NCI-H1417 (cell line): ENCODE results near the gene TAF1B.
A peak's percentile ranks its signal among the peaks of the same experiment; 100 is the strongest.

Source experiments
- DNase-seq, 3 experiments: peaks; one replicate each; lab custom pipeline; 2025; lab: John Stamatoyannopoulos, UW

Gene TAF1B

GRCh38 chr2:9808334-9809063, 34.8 kb upstream of the TAF1B start:
- DNase-seq: no peak

- DNase-seq: peak in 2 of 3 experiments; percentile 36 to 51
Observed at GRCh38 chr2:9809064-9809356, 34.3 kb upstream of the TAF1B start.

DNA sequence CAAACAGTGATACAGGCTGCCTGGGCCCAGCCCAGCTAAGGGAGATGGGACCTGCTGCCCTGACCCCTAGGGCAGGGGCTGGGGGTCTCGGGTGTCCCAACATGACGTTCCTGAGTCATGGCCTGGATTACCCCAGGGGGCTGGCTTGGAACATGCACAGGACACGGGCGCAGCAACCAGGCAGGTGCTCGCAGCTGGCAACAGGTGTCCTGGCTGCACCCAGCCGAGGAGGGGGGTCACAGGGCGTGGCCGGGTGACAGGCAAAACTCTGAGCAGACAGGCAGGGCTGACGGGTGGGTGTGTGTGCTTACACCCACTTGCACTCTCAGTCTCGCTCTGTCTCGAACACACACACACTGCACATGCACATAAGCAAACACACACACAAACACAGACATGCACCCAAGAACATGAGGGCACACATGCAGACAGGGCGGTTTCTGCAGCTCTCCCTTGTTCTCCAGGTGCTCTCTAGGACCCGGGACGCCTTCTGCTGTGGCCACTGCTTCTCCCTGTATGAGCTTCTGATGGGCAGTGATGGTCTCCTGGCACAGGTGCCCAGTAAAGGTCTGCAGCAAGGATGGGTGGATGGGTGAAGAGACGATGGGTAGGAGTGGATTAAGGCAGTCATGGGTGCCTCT, 33.7 kb upstream of the TAF1B start:
- DNase-seq: peak; percentile 59 to 70 (median 61)

GRCh38 chr2:9811216-9811615, 32.1 kb upstream of the TAF1B start:
- DNase-seq: no peak

DNA sequence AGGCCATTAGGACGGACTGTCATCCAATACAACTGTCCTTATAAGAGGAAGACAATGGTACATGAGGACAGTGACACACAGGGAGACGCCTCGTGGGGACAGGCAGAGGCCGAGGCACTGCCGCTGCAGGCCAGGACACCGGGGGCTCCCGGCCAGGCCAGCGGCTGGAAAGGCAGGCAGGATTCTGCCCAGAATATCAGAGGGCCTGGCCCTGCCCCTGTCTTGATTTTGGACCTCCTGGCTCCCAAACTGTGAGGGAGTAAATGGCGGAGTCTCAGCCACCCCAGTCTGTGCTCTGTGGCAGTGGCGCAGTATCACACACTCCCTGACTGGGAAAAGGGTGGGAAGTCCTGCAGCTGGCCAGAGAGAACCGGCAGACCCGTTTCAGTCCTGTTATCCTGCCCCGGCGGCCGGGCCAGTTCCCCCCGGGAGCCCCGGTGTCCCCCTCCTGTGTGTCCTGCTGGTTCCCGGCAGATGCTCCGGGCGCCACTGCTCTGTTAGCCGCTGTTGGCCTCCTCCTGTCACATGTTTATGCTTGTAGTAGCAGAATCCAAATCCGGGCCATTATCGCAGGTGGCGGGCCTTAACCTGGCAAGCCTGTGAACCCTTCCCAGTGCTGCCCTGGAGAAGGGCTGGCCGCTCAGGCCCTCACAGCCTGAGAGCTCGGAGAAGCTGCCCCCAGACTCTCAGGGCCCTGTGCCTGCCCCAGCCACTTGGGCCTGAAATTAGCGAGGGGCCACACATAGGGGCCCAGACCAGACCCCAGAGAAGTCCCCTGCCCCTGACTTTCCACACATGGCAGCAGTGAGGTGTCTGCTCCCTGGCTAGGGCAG, 31.4 kb upstream of the TAF1B start:
- DNase-seq: no peak

GRCh38 chr2:9812945-9813311, 30.3 kb upstream of the TAF1B start:
- DNase-seq: no peak

DNA sequence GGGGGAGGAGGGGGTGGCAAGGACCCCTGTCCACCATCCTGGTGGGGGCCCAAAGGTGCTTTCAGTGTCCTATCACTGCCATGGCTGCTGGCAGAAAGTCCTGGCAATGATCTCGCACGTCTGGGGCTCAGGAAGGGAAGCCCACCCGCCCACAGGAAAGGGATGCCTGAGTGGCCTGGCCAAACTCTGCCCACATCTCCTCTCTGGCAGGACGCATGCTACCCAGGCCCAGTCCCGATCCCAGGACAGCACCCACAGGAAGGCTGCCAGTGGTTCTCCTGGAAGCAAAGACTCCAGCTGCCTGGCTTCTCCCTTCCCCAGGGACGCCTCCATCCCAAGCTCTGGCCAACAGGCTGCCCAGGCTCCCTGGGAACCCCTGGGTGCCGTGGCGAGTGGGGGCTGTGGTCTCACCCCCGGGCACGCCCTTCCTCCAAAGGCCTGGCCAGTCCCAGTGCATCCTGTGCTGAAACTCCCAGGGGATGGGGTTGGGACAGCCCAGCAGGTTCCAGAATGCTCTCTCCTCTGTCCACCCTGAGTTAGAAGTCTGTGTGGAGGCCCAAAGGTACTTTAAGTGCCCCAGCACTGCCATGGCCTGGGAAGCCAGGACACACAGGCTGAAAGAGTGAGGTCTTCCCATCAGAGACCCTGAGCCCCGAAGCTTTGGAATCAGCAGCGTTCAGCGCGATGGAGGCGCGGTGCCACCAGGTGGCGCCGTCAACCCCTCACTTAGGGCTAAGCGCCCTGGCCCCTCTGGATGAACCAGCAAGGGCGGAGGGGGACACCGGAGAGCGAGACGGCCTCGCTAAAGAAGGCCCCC, 29.8 kb upstream of the TAF1B start:
- peak; percentile 67 to 81 (median 78) for DNase-seq

- DNase-seq: no peak
Observed at GRCh38 chr2:9814129-9814868, 29.0 kb upstream of the TAF1B start.

- no peak for DNase-seq
Observed at GRCh38 chr2:9815076-9815475, 28.2 kb upstream of the TAF1B start.

GRCh38 chr2:9815844-9816279, 27.4 kb upstream of the TAF1B start:
- DNase-seq: peak in 1 of 3 experiments; percentile 41

DNA sequence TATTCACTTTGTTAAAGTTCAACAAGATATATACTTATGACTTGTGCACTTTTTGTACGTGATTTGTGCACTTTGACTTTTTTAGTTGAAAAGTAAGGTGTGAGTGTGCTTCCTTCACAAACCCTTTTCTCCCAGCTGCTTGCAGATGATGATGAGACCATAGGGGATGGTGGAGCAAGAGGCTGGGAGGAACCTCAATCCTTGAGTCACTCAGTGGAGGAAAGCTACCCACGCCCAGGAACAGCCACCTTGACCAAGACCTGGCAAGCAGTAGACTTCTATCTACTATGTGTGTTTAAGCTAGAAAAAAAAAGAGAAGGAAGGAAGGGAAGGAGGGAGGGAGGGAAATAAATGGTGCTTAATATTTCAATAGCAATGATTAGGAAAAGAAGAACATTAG, 25.2 kb upstream of the TAF1B start:
- no peak for DNase-seq

DNA sequence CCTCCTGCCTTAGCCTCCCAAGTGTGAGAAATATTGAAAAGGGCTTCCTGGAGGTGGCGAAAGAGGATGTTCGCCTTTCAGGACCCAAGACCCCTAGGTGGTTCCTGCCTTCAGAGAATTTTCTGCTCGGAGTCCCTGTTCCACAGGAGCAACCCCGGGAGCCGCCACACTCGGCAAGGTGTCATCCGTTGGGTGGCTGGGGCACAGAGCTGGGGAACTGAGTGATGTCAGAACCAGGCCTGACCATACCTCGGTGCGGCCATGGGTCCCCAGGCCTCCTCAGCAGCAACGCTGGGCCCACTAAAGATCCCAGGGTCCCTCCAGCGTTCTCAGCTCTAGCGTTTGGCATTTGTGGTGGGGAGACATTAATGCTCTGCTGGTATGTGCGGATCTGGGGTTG, 23.7 kb upstream of the TAF1B start:
- DNase-seq: no peak

DNA sequence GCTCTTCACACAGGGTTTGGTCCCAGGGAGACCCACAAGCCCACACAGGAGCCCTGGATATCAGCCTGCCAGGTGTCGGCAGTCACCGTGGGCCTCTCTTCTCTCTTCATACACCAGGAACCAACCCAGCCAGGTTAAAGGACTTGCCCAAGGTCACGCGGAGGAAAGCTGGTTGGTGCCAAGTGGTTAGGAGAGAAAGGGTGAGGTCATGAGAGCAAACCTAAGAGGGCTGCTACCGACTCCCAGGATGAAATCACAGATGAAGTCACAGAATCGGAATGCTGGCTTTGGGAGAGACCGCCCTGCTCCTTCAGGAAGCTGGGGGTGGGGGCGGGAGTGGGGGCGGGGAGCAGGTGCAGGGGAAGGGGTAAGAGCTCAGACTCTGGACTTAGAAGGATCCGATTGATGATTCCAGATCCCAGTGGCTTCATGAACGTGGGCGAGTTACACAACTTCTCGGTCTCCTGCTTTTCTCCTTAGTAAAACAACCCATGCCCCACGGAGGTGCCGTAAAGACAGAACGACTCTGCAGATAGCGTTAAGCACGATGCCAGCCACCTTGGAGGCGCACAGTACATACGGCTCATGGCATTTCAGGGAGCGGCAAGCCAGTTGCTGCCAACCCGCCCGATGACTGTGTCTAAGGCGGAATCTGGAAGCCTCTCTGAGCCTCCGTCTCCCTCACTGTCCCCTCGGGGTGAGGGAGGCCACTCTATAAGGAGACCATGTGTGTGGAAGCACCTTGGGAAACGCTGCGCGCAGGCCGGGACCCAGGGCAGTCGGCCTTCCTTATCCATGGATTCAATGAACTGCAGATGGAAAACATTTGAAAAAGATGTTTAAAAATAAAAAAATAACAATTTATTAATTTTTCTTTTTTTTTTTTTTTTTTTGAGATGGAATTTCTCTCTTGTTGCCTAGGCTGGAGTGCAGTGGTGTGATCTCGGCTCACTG, 23.0 kb upstream of the TAF1B start:
- no peak for DNase-seq

- DNase-seq: peak in 2 of 3 experiments; percentile 32 to 62
Observed at GRCh38 chr2:9821805-9822445, 21.3 kb upstream of the TAF1B start.

DNA sequence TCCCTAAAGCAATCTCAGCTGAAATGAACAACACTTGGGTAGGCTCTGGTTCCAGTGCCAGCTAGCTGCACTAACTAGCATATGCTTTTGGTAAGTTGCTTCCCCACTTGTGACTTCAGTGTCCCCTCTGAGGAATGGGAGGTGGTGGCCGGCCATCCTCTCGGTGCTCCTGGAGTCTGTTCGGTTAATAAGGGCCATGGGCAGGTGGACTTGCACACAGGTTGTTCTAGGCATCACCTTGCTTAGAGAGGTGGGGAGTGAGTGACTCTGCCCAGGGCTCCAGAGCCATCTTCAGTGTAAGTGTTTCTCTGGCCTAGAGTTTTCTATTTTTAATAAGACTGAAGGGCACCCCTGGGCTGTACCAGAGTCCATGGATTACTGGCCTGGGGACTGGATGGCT, 18.8 kb upstream of the TAF1B start:
- no peak for DNase-seq

DNA sequence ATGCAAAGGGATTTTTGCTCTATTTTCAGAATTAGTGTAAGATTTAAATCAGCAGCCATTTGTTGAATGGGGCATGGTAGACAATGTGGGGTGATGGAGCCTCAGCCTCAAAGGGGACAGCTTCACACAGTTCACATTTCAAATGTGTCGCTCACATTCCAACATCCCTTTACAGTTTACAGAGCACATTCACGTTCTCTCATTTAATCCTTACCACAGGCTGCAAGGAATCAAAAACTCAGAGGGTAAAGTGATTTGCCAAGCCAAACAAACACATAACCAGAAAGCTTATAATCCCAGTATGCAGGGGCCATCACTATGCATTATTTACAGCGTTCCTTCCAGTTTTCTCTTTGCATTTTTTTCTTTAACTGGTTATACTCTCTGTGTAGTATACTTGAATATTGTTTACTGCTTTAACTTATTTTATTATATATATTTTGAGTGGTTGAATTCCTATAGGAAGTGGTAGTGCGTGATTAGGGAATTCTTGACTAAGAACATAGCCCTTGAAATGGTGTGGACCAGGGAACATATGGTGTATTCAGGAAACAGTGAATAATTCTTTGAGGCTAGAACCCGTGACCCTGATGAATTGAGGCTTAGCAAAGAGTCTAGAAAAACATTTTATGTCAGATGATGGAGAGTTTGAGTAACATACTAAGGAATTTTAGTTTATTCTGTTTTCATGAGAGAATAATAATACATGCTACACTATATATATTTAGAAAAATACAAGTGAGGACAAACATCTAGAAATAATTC, 18.1 kb upstream of the TAF1B start:
- DNase-seq: no peak

DNA sequence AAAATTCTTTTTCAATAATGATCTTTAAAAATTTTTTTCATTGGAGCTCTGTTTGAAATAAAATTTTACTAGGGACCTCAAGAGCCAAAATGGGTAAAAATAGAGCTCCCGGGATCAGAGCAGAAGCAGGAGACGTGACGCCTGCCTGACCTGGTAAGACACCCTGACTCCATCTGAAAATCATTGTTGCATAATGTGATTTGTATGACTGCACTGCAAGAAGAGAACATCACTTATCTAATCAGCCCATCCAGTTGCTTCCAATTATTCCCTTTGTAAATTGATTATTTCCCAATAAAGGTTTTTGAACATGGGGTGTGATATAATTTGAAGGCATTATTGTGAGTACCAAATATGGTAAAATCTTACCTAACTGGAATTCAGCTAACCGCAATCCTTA, 17.1 kb upstream of the TAF1B start:
- DNase-seq: no peak

GRCh38 chr2:9830685-9831410, 12.4 kb upstream of the TAF1B start:
- DNase-seq: no peak
